ENCODE measurements around the gene RNF150. TPM values are rescaled to one million over a fixed set of nuclear protein-coding genes. Genes with fewer than 3 reads are reported as not detected.

RNF150 gene
- total and polyA plus RNA-seq, 4 donors = 0.27 to 1.4 (median 0.81) TPM

DNA sequence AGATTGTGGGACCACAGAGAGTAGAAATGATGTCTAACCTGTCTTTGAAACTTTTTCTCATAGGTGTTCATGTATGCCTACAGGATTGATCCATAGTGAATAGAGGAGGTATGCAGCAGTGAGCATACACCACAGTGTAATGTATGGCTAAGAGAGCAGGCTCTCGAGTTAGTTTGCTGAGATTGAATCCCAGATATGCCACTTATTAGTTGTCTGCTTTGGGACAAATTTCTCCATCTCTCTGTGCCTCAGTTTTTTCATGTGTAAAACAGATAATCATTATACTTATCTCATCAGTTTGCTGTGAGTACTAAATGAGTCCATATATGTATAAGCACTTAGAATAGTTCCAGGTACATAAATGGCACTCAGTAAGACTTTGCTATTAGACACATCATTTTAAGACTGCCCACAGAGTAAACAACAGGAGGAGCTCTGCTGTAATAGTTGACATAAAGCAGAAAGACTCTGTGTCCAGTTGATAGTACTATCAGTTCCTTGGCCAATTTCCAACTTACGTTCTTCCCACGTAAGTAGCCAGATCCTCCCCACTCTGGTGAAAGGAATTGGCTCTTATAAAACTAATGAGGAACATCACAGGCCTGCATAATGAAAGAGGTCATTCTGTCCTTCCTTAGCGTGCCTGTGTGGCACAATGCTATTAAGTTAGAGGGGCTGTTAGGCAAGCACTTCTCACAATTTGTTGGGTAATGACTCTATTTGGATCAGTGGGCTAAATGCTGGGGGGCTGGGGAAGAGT lies 20.7 kb upstream of the RNF150 start (continued):
- TF ChIP-seq ZBTB33 (IDR thresholded peaks at IDR 0.05) = no peak

GRCh38 chr4:141144207-141144606 lies 10.9 kb upstream of the RNF150 start:
- H3K27me3 ChIP-seq (ENCODE audit: control insufficient read depth in 4 of 4, insufficient read depth in 4 of 4, low read length in 3 of 4) = no peaks in the 10 kb centered on the region
- no peak for DNase-seq (ENCODE audit: low spot score)
- no peaks in the 10 kb centered on the region for H3K9me3 ChIP-seq (ENCODE audit: control insufficient read depth in 4 of 4, low read length in 3 of 4)
- H3K27ac ChIP-seq (ENCODE audit: low read depth in 1 of 2, low read length in 2 of 2) = no peak overlapping the region
- TF ChIP-seq EGR1 (IDR thresholded peaks at IDR 0.05; ENCODE audit: low read depth in 2 of 2) (no peak), TAF1 (conservative IDR thresholded peaks at IDR 0.05) (no peak), NR2F2 (IDR thresholded peaks at IDR 0.05) (no peak), HNF4G (IDR thresholded peaks at IDR 0.05) (no peak), SP1 (IDR thresholded peaks at IDR 0.05) (no peak), GABPA (IDR thresholded peaks at IDR 0.05 in 1 of 2, conservative IDR thresholded peaks at IDR 0.05 in 1 of 2) (no peak), MAX (IDR thresholded peaks at IDR 0.05) (no peak), ZBTB33 (IDR thresholded peaks at IDR 0.05) (no peak), HNF4A (conservative IDR thresholded peaks at IDR 0.05) (no peak), RXRA (IDR thresholded peaks at IDR 0.05) (no peak), YY1 (IDR thresholded peaks at IDR 0.05) (no peak), FOXA1 (IDR thresholded peaks at IDR 0.05) (no peak)
- TF ChIP-seq, protein P1, sequence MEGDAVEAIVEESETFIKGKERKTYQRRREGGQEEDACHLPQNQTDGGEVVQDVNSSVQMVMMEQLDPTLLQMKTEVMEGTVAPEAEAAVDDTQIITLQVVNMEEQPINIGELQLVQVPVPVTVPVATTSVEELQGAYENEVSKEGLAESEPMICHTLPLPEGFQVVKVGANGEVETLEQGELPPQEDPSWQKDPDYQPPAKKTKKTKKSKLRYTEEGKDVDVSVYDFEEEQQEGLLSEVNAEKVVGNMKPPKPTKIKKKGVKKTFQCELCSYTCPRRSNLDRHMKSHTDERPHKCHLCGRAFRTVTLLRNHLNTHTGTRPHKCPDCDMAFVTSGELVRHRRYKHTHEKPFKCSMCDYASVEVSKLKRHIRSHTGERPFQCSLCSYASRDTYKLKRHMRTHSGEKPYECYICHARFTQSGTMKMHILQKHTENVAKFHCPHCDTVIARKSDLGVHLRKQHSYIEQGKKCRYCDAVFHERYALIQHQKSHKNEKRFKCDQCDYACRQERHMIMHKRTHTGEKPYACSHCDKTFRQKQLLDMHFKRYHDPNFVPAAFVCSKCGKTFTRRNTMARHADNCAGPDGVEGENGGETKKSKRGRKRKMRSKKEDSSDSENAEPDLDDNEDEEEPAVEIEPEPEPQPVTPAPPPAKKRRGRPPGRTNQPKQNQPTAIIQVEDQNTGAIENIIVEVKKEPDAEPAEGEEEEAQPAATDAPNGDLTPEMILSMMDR (IDR thresholded peaks at IDR 0.05; ENCODE audit: low read depth, low read length, missing input control) = no peak
- TF ChIP-seq, protein P2, sequence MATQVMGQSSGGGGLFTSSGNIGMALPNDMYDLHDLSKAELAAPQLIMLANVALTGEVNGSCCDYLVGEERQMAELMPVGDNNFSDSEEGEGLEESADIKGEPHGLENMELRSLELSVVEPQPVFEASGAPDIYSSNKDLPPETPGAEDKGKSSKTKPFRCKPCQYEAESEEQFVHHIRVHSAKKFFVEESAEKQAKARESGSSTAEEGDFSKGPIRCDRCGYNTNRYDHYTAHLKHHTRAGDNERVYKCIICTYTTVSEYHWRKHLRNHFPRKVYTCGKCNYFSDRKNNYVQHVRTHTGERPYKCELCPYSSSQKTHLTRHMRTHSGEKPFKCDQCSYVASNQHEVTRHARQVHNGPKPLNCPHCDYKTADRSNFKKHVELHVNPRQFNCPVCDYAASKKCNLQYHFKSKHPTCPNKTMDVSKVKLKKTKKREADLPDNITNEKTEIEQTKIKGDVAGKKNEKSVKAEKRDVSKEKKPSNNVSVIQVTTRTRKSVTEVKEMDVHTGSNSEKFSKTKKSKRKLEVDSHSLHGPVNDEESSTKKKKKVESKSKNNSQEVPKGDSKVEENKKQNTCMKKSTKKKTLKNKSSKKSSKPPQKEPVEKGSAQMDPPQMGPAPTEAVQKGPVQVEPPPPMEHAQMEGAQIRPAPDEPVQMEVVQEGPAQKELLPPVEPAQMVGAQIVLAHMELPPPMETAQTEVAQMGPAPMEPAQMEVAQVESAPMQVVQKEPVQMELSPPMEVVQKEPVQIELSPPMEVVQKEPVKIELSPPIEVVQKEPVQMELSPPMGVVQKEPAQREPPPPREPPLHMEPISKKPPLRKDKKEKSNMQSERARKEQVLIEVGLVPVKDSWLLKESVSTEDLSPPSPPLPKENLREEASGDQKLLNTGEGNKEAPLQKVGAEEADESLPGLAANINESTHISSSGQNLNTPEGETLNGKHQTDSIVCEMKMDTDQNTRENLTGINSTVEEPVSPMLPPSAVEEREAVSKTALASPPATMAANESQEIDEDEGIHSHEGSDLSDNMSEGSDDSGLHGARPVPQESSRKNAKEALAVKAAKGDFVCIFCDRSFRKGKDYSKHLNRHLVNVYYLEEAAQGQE (IDR thresholded peaks at IDR 0.05) = no peak
- no peak overlapping the region for H3K4me3 ChIP-seq (ENCODE audit: low read depth in 1 of 3, low read length in 3 of 3)
- no peak overlapping the region for H3K9ac ChIP-seq (ENCODE audit: low read depth in 1 of 2, low read length in 2 of 2)
- no peaks in the 10 kb centered on the region for H3K4me1 ChIP-seq (ENCODE audit: control insufficient read depth in 4 of 4, insufficient read depth in 4 of 4, low read length in 3 of 4)
- 50% methylated on average over 2 of the region's 2 CpGs for WGBS
- no peaks in the 10 kb centered on the region for H3K36me3 ChIP-seq (ENCODE audit: control insufficient read depth in 4 of 4, insufficient read depth in 3 of 4, low read depth in 1 of 4, low read length in 3 of 4)
